ENCODE measurements around the gene TOGARAM2.

DNA sequence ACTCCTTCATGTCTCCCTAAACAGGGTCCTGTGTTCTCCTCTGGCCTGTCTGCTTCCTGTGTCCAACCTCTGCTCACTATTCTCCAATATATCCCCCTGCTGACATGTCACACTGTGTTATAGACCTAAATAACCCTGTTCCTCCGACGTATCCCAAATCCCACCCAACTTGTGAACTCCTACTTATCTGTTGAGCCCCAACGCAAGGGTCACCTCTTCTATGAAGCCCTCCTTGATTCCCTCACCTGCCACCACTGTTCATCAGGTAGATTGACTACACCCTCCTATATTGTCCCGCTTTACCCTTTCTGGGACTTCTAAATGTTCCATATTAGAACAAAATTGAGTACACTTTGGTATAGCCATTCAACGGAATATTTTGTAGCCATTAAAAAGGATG is 51.1 kb downstream of the TOGARAM2 start:
- TF ChIP-seq EZH2 (IDR thresholded peaks at IDR 0.05; ENCODE audit: insufficient read depth, poor library complexity, severe bottlenecking) (no peak), EZH2phosphoT487 (IDR thresholded peaks at IDR 0.05; ENCODE audit: insufficient read depth, low read depth) (no peak)

Data from GM23248 (cell line).